Measurements from ENCODE around the gene CYP27A1.

CYP27A1 gene

GRCh38 chr2:218780851-218781690 lies 876 bp upstream of the CYP27A1 start:
- ATAC-seq (ENCODE audit: low read depth) = no peak; the same call in 2 of the 3 replicates
- Histone ChIP-seq H3K9me3 (ENCODE audit: severe bottlenecking) (peaks cover 4% of the 10 kb centered on the region), H3K27me3 (ENCODE audit: insufficient read depth, poor library complexity, severe bottlenecking) (peaks cover 23% of the 10 kb centered on the region), H3K4me1 (ENCODE audit: insufficient read depth, poor library complexity, severe bottlenecking) (no peaks in the 10 kb centered on the region), H3K27ac (ENCODE audit: poor library complexity, severe bottlenecking) (no peak overlapping the region), H3K36me3 (ENCODE audit: low read depth) (no peaks in the 10 kb centered on the region), H3K4me3 (ENCODE audit: severe bottlenecking) (no peak overlapping the region)
- no peak for TF ChIP-seq CTCF (IDR thresholded peaks at IDR 0.05; ENCODE audit: poor library complexity, severe bottlenecking)
- no peak for DNase-seq (ENCODE audit: low spot score)

- no peak overlapping the region for H3K27ac ChIP-seq (ENCODE audit: poor library complexity, severe bottlenecking)
- no peaks in the 10 kb centered on the region for H3K36me3 ChIP-seq (ENCODE audit: low read depth)
- H3K27me3 ChIP-seq (ENCODE audit: insufficient read depth, poor library complexity, severe bottlenecking) = peaks cover 23% of the 10 kb centered on the region
- H3K4me1 ChIP-seq (ENCODE audit: insufficient read depth, poor library complexity, severe bottlenecking) = no peaks in the 10 kb centered on the region
- ATAC-seq (ENCODE audit: low read depth) (no peak), DNase-seq (ENCODE audit: low spot score) (no peak)
- peaks cover 1% of the 10 kb centered on the region for H3K9me3 ChIP-seq (ENCODE audit: severe bottlenecking)
- H3K4me3 ChIP-seq (ENCODE audit: severe bottlenecking) = no peak overlapping the region
- TF ChIP-seq CTCF (IDR thresholded peaks at IDR 0.05; ENCODE audit: poor library complexity, severe bottlenecking) = no peak
These were observed 539 bp downstream of the CYP27A1 start for GRCh38 chr2:218782528-218782844.

- ATAC-seq (ENCODE audit: low read depth) = no peak
- DNase-seq (ENCODE audit: low spot score) = no peak
These were observed 1.7 kb downstream of the CYP27A1 start for GRCh38 chr2:218783688-218784087.

GRCh38 chr2:218785103-218785502 lies 3.2 kb downstream of the CYP27A1 start:
- DNase-seq (ENCODE audit: low spot score) (no peak), ATAC-seq (ENCODE audit: low read depth) (no peak)
- H3K36me3 ChIP-seq (ENCODE audit: low read depth) = no peaks in the 10 kb centered on the region
- H3K9me3 ChIP-seq (ENCODE audit: severe bottlenecking) = no peaks in the 10 kb centered on the region
- H3K27ac ChIP-seq (ENCODE audit: poor library complexity, severe bottlenecking) = no peak overlapping the region
- peaks cover 23% of the 10 kb centered on the region for H3K27me3 ChIP-seq (ENCODE audit: insufficient read depth, poor library complexity, severe bottlenecking)
- no peak overlapping the region for H3K4me3 ChIP-seq (ENCODE audit: severe bottlenecking)
- H3K4me1 ChIP-seq (ENCODE audit: insufficient read depth, poor library complexity, severe bottlenecking) = no peaks in the 10 kb centered on the region
- no peak for TF ChIP-seq CTCF (IDR thresholded peaks at IDR 0.05; ENCODE audit: poor library complexity, severe bottlenecking)

More at GRCh38 chr2:218783688-218784087, 1.7 kb downstream of the CYP27A1 start:
- no peaks in the 10 kb centered on the region for H3K9me3 ChIP-seq (ENCODE audit: severe bottlenecking)
- no peaks in the 10 kb centered on the region for H3K36me3 ChIP-seq (ENCODE audit: low read depth)
- H3K4me1 ChIP-seq (ENCODE audit: insufficient read depth, poor library complexity, severe bottlenecking) = no peaks in the 10 kb centered on the region
- no peak overlapping the region for H3K27ac ChIP-seq (ENCODE audit: poor library complexity, severe bottlenecking)
- no peak overlapping the region for H3K4me3 ChIP-seq (ENCODE audit: severe bottlenecking)
- no peak for TF ChIP-seq CTCF (IDR thresholded peaks at IDR 0.05; ENCODE audit: poor library complexity, severe bottlenecking)
- peaks cover 23% of the 10 kb centered on the region for H3K27me3 ChIP-seq (ENCODE audit: insufficient read depth, poor library complexity, severe bottlenecking)

GRCh38 chr2:218786133-218786532 lies 4.2 kb downstream of the CYP27A1 start:
- H3K9me3 ChIP-seq (ENCODE audit: severe bottlenecking) = no peaks in the 10 kb centered on the region
- ATAC-seq (ENCODE audit: low read depth) (no peak), DNase-seq (ENCODE audit: low spot score) (no peak)
- no peak for TF ChIP-seq CTCF (IDR thresholded peaks at IDR 0.05; ENCODE audit: poor library complexity, severe bottlenecking)
- H3K36me3 ChIP-seq (ENCODE audit: low read depth) = no peaks in the 10 kb centered on the region
- peaks cover 22% of the 10 kb centered on the region for H3K27me3 ChIP-seq (ENCODE audit: insufficient read depth, poor library complexity, severe bottlenecking)
- no peak overlapping the region for H3K27ac ChIP-seq (ENCODE audit: poor library complexity, severe bottlenecking)
- no peak overlapping the region for H3K4me3 ChIP-seq (ENCODE audit: severe bottlenecking)
- no peaks in the 10 kb centered on the region for H3K4me1 ChIP-seq (ENCODE audit: insufficient read depth, poor library complexity, severe bottlenecking)
